ENCODE measurements around the gene TCEAL8.

Gene TCEAL8, protein sequence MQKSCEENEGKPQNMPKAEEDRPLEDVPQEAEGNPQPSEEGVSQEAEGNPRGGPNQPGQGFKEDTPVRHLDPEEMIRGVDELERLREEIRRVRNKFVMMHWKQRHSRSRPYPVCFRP

DNA sequence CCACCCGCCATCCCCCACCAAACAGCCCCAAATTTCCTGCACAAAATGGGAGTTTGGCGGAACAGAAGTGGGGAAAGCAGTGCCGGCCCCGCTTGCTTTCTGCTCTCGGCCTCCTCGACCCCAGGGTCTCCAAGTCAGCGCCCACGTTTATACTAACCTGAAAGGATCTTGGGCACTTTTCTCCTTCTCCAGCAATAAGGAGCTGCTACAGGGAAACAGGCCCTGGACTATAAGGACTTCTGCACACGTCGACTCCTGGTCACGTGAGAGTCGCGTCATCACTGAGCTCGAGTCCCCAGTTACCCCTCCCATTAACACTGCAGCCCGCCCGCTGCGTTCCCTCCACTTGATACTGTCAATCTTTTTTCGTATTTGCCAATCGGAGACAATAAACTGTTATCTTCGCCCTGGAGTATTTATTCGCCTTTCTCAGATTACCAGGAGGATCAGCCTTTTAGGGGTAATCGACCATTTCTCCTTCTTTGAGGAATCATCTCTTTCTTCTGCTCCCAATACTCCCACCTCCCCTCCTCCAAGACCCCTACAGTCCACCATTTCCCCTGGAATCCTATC is at the start of gene TCEAL8:
Gene TCEAL8, minus strand, starts transcription at position 235 of the 573 bp plus-strand sequence. CDS start 1,176 bp downstream, outside the sequence.
- peak; percentile 23 to 59 for DNase-seq (ENCODE audit: low read depth in 1 of 2, low spot score in 1 of 2)
- in situ Hi-C loops (cut with HindIII; ENCODE audit: low pct_unique_long_range_greater_than_20kb, low sequenced_read_pairs): no loop called here

DNA sequence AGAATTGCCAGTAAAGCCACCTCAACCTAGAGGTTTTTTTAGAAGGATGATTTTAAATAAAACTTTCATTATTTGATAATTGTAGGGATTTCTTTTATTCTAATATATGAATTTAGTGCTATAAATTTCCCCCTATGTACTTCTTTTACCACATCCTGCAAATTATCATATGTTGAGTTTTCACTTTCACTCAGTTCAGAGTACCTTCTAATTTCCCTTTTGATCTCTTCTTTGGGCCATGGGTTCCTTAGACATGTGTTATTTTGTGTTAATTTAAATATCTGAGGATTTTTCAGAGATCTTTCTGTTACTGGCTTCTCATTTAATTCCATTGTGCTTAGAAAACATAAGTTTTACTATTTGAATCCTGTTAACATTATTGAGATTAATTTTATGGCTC is 49.8 kb upstream of the TCEAL8 start:
- no peak for DNase-seq (ENCODE audit: low read depth in 1 of 2, low spot score in 1 of 2)
- TF ChIP-seq JUND (IDR thresholded peaks at IDR 0.05; ENCODE audit: low read depth): no peak
- in situ Hi-C loops (cut with HindIII; ENCODE audit: low pct_unique_long_range_greater_than_20kb, low sequenced_read_pairs): no loop called here

More for the DNA sequence above, at the start of gene TCEAL8:
- TF ChIP-seq JUND (IDR thresholded peaks at IDR 0.05; ENCODE audit: low read depth): no peak

DNA sequence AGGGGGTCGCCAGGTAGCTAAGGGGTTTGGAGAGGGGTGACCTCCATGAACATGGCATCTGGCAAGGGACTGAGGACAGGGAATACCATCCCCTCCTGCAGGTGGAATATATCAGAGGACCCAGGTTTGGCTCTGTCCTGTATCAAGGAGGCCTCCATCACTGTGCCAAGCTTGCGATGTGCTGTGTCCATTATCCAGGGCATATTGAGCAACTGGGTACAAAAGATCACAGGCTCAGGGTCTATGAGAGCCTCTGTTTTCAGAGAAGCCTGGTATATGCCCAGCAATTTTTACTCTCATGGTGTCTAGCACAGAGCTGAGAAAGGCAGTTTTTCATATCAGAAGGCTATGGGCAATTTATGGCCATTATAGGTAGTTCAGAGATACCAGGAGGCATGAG is 38.2 kb upstream of the TCEAL8 start:
- DNase-seq (ENCODE audit: low read depth in 1 of 2, low spot score in 1 of 2): no peak
- no peak for TF ChIP-seq JUND (IDR thresholded peaks at IDR 0.05; ENCODE audit: low read depth)
- in situ Hi-C loops (cut with HindIII; ENCODE audit: low pct_unique_long_range_greater_than_20kb, low sequenced_read_pairs): no loop called here

DNA sequence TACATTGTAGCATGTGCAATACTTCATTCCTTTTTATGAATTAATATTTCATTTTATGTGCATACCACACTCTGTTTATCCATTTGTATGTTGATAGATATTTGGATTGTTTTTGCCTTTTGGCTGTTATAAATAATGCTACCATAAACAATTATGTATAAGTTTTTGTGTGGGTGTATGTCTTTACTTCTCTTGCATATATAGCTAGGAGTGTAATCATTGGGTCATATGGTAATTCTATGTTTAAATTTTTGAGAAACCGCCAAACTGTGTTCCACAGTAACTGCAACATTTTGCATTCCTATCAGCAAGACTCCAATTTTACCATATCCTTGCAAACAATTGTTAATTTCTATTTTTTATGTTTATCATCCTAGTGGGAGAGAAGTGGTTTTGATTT is 24.7 kb upstream of the TCEAL8 start:
- in situ Hi-C loops (cut with HindIII; ENCODE audit: low pct_unique_long_range_greater_than_20kb, low sequenced_read_pairs): no loop called here

DNA sequence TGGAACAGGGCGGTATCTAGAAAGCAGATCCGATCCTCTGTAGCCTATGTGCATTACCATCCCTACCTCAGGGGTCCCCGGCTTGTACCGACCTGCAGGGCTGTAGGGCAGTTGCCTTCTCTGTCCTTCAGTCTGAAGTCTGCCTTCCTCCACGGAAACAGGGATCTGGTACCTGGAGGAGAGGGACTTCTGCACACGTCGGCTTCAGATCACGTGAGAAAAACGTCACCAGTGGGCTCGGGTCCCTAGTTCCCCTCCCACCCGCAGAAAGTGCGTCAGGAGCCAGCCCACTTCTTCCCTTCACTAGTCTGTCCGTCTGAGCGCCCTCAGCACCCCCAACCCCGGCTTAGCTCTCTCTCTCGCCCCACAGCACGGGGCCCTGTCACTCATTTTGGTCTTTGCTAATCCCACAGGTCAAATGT is 21.6 kb upstream of the TCEAL8 start, which contains the start of gene TCEAL5:
Gene TCEAL5, minus strand, starts transcription at position 170 of the 422 bp plus-strand sequence. CDS start 2,187 bp downstream, outside the sequence.
- no peak for DNase-seq (ENCODE audit: low read depth in 1 of 2, low spot score in 1 of 2)
- in situ Hi-C loops (cut with HindIII; ENCODE audit: low pct_unique_long_range_greater_than_20kb, low sequenced_read_pairs): no loop called here
- no peak for TF ChIP-seq JUND (IDR thresholded peaks at IDR 0.05; ENCODE audit: low read depth)

More for the DNA sequence above, 24.7 kb upstream of the TCEAL8 start:
- DNase-seq (ENCODE audit: low read depth in 1 of 2, low spot score in 1 of 2): no peak
- TF ChIP-seq JUND (IDR thresholded peaks at IDR 0.05; ENCODE audit: low read depth): no peak

DNA sequence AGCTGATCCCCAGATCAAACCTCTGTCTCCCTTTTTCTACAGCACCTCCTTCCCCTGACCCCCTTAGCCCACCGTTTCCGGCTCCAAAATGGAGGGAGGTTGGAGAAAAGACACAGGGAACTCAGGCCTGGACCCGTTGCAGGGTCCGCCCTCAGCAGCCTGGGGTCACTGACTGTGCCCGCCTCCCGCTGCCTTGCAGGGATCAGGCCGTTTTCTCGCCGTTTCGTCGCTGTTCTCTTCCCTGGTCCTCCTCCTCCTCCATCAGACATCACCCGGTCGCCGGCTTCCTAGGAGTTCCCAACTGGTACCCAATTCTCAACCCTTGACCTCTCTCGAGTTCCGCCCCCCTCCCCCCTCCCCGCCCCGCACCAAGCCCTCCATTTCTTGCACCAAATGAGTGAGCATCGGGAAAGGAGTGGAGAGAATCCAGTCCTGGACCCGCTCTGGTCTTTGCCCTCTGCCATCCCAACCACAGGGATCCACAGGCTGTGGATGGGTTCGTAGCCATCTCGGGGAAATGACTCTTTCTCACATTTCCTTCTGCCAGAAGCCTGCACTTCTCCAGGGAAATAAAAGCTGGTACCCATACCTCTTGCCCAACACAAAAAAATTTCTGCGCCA is 21.1 kb upstream of the TCEAL8 start:
- DNase-seq (ENCODE audit: low read depth in 1 of 2, low spot score in 1 of 2): no peak
- TF ChIP-seq JUND (IDR thresholded peaks at IDR 0.05; ENCODE audit: low read depth): no peak
- in situ Hi-C loops (cut with HindIII; ENCODE audit: low pct_unique_long_range_greater_than_20kb, low sequenced_read_pairs): no loop called here

DNA sequence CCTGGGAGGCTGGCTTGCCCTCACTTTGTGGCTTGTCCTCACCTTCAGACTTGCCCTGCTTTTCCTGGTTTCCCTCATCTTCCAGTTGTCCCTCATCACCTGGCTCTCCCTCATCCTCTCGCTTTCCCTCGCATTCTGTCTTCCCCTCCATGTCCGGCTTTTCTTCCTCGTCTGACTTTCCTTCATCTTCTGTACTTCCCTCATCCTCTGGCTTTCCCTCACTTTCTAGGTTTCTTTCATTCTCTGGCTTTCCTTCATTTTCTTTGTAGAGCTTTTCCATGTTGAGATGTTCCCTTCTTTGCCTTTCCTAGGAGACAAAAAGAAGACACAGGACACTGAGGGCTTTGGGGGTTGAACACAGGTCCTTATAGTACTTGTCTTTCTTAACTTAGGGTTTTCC is 19.3 kb upstream of the TCEAL8 start:
- in situ Hi-C loops (cut with HindIII; ENCODE audit: low pct_unique_long_range_greater_than_20kb, low sequenced_read_pairs): no loop called here
- DNase-seq (ENCODE audit: low read depth in 1 of 2, low spot score in 1 of 2): no peak
- TF ChIP-seq JUND (IDR thresholded peaks at IDR 0.05; ENCODE audit: low read depth): no peak

DNA sequence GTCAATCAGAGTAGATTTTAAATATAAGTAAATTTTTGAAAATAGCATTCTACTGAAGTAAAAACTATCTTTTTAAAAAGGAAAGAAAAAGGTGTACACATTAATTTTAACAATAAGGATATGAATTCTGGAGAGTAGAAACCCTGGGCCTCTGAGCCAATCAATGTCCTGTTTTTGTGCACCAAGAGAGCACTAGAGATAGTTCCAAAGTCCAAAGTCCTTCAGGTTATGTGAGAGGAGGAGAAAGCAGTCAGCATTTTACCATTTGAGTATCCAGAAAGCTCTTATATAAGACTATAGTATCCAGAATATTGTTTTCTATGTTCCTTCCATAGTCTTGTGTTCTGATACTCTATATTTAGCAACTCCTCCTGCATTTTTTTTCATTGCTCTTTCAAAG is 3.3 kb upstream of the TCEAL8 start:
- TF ChIP-seq JUND (IDR thresholded peaks at IDR 0.05; ENCODE audit: low read depth): no peak
- in situ Hi-C loops (cut with HindIII; ENCODE audit: low pct_unique_long_range_greater_than_20kb, low sequenced_read_pairs): no loop called here
- DNase-seq (ENCODE audit: low read depth in 1 of 2, low spot score in 1 of 2): no peak

DNA sequence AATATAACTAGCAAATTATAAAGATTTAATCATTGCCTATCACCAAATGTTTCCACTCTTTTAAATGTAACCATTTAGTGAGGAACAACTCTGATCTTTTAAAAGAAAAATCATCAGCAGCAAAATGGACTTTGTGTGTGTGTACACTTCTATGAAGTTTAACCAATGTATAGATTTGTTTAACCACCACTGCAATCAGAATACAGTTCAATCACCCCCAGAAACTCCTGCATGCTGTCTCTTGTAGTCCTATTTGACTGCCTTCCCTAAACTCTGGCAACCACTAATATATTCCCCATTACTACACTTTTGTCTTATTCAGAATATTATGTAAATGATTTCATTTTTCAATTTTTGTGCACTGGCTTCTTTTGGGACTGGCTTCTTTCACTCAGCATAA is 1.7 kb upstream of the TCEAL8 start:
- in situ Hi-C loops (cut with HindIII; ENCODE audit: low pct_unique_long_range_greater_than_20kb, low sequenced_read_pairs): no loop called here
- no peak for DNase-seq (ENCODE audit: low read depth in 1 of 2, low spot score in 1 of 2)
- TF ChIP-seq JUND (IDR thresholded peaks at IDR 0.05; ENCODE audit: low read depth): no peak

DNA sequence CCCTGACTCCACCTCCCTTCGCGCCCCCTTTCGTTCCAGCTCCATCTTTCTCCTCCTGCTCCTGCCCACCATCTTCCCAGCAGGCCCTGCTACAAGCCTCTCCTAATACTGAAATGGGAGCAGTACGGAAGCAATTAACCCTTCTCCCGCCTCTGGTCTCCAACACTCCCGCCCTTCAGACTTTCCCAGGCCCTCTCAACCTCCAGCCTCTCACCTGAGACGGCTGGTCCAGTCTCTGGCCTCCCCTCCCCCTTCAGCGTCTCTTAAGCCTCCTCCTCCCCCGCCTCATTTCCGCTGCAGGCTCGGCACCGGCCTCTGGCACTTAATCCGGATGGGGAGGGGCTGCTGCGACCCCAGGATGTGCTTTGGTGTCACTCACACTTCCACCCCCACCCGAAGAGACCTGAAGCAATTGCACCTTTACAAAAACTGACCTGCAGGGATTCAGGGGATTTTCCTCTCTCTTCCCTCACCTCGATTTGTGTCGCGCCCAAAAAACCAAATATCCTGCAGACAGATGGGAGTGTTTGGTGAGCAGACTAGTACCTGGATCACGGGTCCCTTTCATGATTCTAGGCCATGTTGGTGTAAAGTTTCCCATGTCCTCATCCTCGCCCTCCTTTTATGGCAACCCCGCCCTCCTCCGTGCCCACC is 657 bp downstream of the TCEAL8 start:
- in situ Hi-C loops (cut with HindIII; ENCODE audit: low pct_unique_long_range_greater_than_20kb, low sequenced_read_pairs): no loop called here
- no peak for TF ChIP-seq JUND (IDR thresholded peaks at IDR 0.05; ENCODE audit: low read depth)
- DNase-seq (ENCODE audit: low read depth in 1 of 2, low spot score in 1 of 2): peak in 1 of 2 experiments; percentile 49

DNA sequence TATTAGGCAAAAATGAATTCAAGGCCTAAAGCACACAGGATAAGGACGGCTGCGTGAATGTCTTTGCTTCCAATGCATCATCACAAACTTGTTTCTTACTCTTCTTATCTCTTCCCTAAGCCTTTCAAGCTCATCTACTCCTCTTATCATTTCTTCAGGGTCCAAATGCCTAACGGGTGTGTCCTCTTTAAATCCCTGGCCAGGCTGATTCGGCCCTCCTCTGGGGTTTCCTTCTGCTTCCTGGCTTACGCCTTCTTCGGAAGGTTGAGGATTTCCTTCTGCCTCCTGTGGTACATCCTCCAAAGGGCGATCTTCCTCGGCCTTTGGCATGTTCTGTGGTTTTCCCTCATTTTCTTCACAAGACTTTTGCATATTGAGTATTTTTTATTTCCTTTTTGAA is 1.3 kb downstream of the TCEAL8 start:
- DNase-seq (ENCODE audit: low read depth in 1 of 2, low spot score in 1 of 2): no peak
- in situ Hi-C loops (cut with HindIII; ENCODE audit: low pct_unique_long_range_greater_than_20kb, low sequenced_read_pairs): no loop called here
- no peak for TF ChIP-seq JUND (IDR thresholded peaks at IDR 0.05; ENCODE audit: low read depth)

DNA sequence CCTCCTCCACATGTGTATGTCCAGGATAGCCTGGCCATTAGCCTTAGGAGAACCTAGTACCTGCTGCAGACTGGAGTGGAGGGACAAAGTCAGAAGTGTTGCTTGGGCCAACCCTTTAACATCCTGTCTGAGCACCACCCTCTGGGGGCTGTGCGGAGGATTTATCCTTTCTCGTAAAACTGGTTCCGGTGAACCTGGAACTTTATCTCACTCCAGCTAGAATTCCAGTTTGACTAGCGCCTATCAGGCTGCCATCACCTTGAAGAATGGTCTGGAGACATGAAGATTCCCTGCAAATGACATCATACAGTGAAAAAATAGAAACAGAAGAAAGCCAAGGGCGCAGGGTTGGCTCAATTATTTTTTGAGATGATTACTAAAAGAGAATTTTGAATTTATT is 4.0 kb downstream of the TCEAL8 start:
- TF ChIP-seq JUND (IDR thresholded peaks at IDR 0.05; ENCODE audit: low read depth): no peak

DNA sequence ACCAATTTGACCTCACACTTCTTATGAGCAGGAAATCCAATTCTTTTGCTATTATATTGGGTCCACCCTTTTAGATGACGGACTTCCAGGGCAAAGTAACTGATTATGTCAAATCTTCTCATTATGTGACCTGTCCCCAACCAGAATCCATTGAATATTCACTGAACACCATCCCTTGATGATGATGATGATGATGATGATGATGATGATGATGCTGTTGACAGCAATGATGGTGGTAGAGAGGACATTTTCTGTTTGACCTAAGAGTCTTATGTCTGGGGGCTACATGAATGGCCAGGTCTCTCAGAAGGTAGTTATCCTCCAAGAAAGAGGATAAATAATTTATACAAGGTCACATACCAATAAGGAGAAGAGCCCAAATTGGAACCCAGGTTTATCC is 5.2 kb downstream of the TCEAL8 start:
- DNase-seq (ENCODE audit: low read depth in 1 of 2, low spot score in 1 of 2): no peak
- TF ChIP-seq JUND (IDR thresholded peaks at IDR 0.05; ENCODE audit: low read depth): no peak
- in situ Hi-C loops (cut with HindIII; ENCODE audit: low pct_unique_long_range_greater_than_20kb, low sequenced_read_pairs): no loop called here

More for the DNA sequence above, 4.0 kb downstream of the TCEAL8 start:
- DNase-seq (ENCODE audit: low read depth in 1 of 2, low spot score in 1 of 2): peak in 1 of 2 experiments; percentile 5
- in situ Hi-C loops (cut with HindIII; ENCODE audit: low pct_unique_long_range_greater_than_20kb, low sequenced_read_pairs): no loop called here
